Tibial nerve (tissue), 4 donors: ENCODE measurements around the gene PPP6C.

Source experiments
- EP300 ChIP-seq, 2 donors: sonication (generic); formaldehyde crosslinking; IDR thresholded peaks; one replicate each; pipeline ENCODE4 v1.6.1; 2017; ENCODE audit warnings: antibody characterized with exemption in 2 of 2, mild to moderate bottlenecking in 1 of 2
- TF ChIP-seq, protein P1 (sequence below), 5 experiments: fragments of 200-600 bp in 3 of 5; fragments of 450-650 bp in 2 of 5; sonication (generic) in 3 of 5; IDR thresholded peaks; one replicate each; pipeline ENCODE4 v1.5.1; 2016 to 2019; ENCODE audit warnings: antibody characterized with exemption in 5 of 5, mild to moderate bottlenecking in 3 of 5, moderate library complexity in 2 of 5

GRCh38 chr9:125125523-125125922 lies 64.1 kb downstream of the PPP6C start:
- TF ChIP-seq, protein P1, sequence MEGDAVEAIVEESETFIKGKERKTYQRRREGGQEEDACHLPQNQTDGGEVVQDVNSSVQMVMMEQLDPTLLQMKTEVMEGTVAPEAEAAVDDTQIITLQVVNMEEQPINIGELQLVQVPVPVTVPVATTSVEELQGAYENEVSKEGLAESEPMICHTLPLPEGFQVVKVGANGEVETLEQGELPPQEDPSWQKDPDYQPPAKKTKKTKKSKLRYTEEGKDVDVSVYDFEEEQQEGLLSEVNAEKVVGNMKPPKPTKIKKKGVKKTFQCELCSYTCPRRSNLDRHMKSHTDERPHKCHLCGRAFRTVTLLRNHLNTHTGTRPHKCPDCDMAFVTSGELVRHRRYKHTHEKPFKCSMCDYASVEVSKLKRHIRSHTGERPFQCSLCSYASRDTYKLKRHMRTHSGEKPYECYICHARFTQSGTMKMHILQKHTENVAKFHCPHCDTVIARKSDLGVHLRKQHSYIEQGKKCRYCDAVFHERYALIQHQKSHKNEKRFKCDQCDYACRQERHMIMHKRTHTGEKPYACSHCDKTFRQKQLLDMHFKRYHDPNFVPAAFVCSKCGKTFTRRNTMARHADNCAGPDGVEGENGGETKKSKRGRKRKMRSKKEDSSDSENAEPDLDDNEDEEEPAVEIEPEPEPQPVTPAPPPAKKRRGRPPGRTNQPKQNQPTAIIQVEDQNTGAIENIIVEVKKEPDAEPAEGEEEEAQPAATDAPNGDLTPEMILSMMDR (IDR thresholded peaks at IDR 0.05) = no peak
- no peak for TF ChIP-seq EP300 (IDR thresholded peaks at IDR 0.05)
